K562 (cell line): Measurements from ENCODE around the gene ASB4. TPM values are rescaled to one million over a fixed set of nuclear protein-coding genes. Genes with fewer than 3 reads are reported as not detected.

Source experiments
- ATAC-seq: fragments of 200-7000 bp; cut with Tn5 transposase; 3 replicates; pipeline ENCODE4 v1.9.1; 2020; ENCODE audit warnings: moderate library complexity
- BruUV-seq: library from RNA; stranded (reverse); fragments of 400-500 nt; replicated peaks from 2 replicates; lab custom pipeline; 2021; lab: Mats Ljungman, UMichigan
- CTCF ChIA-PET: fragments of 300-600 bp; formaldehyde crosslinking; extraction: SDS; loops from one replicate; lab custom pipeline; 2021; ENCODE audit warnings: low intra/inter-chr PET ratio; lab: Yijun Ruan, JAX
- POLR2A ChIA-PET: fragments of 300-600, 350-650 bp; sonication (Branson Sonifier 250); formaldehyde crosslinking; extraction: SDS; loops from one replicate; lab custom pipeline; 2021; ENCODE audit warnings: antibody characterized with exemption, inconsistent platforms; lab: Yijun Ruan, JAX
- DNase-seq, 4 experiments: peaks; one replicate each; pipeline versions ENCODE4 v3.0.0 to v3.0.0-alpha.2; 2011 to 2018; ENCODE audit warnings: low spot score in 3 of 4, mixed read lengths in 3 of 4; ENCODE audit errors: extremely low read depth in 1 of 4
- FAIRE-seq: peaks from 2 replicates; lab custom pipeline; 2011; peaks lifted over from hg19 to GRCh38; lab: Jason Lieb, UNC
- H2AFZ ChIP-seq: 2 replicates; pipeline ENCODE4 v1.6.0; 2011; ENCODE audit warnings: low read depth, low read length, control low read depth, inconsistent platforms
- H3K27ac ChIP-seq: fragments of 200-600 bp; 3 replicates; pipeline ENCODE4 v1.8.0; 2011; ENCODE audit warnings: low read depth, mild to moderate bottlenecking, control low read depth, inconsistent platforms, low read length, moderate library complexity, mixed read lengths; ENCODE audit errors: extremely low read depth
- H3K27me3 ChIP-seq, 2 experiments: fragments of 300-600 bp in 1 of 2; 2 replicates in 1 of 2; 3 replicates in 1 of 2; pipeline versions ENCODE4 v1.6.0 to v1.8.0; 2011; ENCODE audit warnings: inconsistent platforms in 2 of 2, low read length in 2 of 2, mild to moderate bottlenecking in 1 of 2, mixed read lengths in 1 of 2, moderate library complexity in 1 of 2; ENCODE audit not compliant: control insufficient read depth in 2 of 2, insufficient read depth in 2 of 2
- H3K36me3 ChIP-seq: fragments of 300-600 bp; 3 replicates; pipeline ENCODE4 v1.8.0; 2011; ENCODE audit warnings: mild to moderate bottlenecking, low read length, inconsistent platforms; ENCODE audit not compliant: control insufficient read depth, insufficient read depth
- H3K4me1 ChIP-seq, 2 experiments: fragments of 200-600 bp in 1 of 2; replicated peaks in 1 of 2; 2 replicates in 1 of 2; 3 replicates in 1 of 2; pipeline versions ENCODE4 v1.5.1 to v1.8.0; 2011; ENCODE audit warnings: inconsistent platforms in 2 of 2, low read length in 2 of 2, mild to moderate bottlenecking in 1 of 2, mixed read lengths in 1 of 2, moderate library complexity in 1 of 2; ENCODE audit not compliant: control insufficient read depth in 2 of 2, insufficient read depth in 2 of 2
- H3K4me2 ChIP-seq: 2 replicates; pipeline ENCODE4 v1.6.1; 2011; ENCODE audit warnings: low read length, control low read depth, inconsistent platforms, mixed read lengths; ENCODE audit not compliant: insufficient read depth
- H3K4me3 ChIP-seq: fragments of 200-600 bp; sonication (generic), shearing (Covaris generic); 2 replicates; pipeline ENCODE4 v1.5.1; 2016; ENCODE audit warnings: control low read depth, inconsistent platforms
- H3K79me2 ChIP-seq: fragments of 200-600 bp; 3 replicates; pipeline ENCODE4 v1.8.0; 2011; ENCODE audit warnings: low read length, inconsistent platforms; ENCODE audit not compliant: control insufficient read depth, insufficient read depth
- H3K9ac ChIP-seq, 2 experiments: 2 replicates each; pipeline versions ENCODE4 v1.6.0 to v1.6.1; 2011; ENCODE audit warnings: low read depth in 2 of 2, low read length in 2 of 2, control low read depth in 1 of 2, inconsistent platforms in 1 of 2, mild to moderate bottlenecking in 1 of 2, mixed read lengths in 1 of 2; ENCODE audit not compliant: insufficient read depth in 1 of 2
- H3K9me1 ChIP-seq: one replicate; pipeline ENCODE4 v1.6.0; 2011; ENCODE audit warnings: inconsistent platforms, mild to moderate bottlenecking, low read length, moderate library complexity; ENCODE audit not compliant: control insufficient read depth, insufficient read depth
- H3K9me3 ChIP-seq: replicated peaks from 2 replicates; pipeline ENCODE4 v1.5.1; 2011; ENCODE audit warnings: low read depth, low read length, inconsistent platforms; ENCODE audit not compliant: control insufficient read depth, insufficient read depth
- H4K20me1 ChIP-seq: replicated peaks from 2 replicates; pipeline ENCODE4 v1.6.1; 2011; ENCODE audit warnings: low read length, inconsistent platforms, mixed read lengths; ENCODE audit not compliant: control insufficient read depth, insufficient read depth
- ADNP ChIP-seq: fragments of 200-800 bp; sonication (Bioruptor generic); IDR thresholded peaks from 2 replicates; pipeline ENCODE4 v1.6.1; 2016; ENCODE audit warnings: missing genetic modification characterization, missing compliant biosample characterization
- BDP1 ChIP-seq: IDR thresholded peaks from 3 replicates; pipeline ENCODE4 v1.6.1; 2011; ENCODE audit not compliant: insufficient read length, insufficient read depth
- DIDO1 ChIP-seq: fragments of 450-650 bp; IDR thresholded peaks from 2 replicates; pipeline ENCODE4 v1.6.1; 2016; ENCODE audit warnings: low read depth, missing biosample characterization, missing genetic modification characterization
- E2F8 ChIP-seq: fragments of 450-650 bp; IDR thresholded peaks from 2 replicates; pipeline ENCODE4 v1.7.1; 2018; ENCODE audit warnings: mild to moderate bottlenecking, low read depth; ENCODE audit not compliant: partially characterized antibody
- KLF16 ChIP-seq: IDR thresholded peaks from 2 replicates; pipeline ENCODE4 v1.6.1; 2016; ENCODE audit warnings: antibody characterized with exemption
- MTA3 ChIP-seq: fragments of 450-650 bp; formaldehyde crosslinking; IDR thresholded peaks from 2 replicates; pipeline ENCODE4 v1.6.1; 2017; ENCODE audit warnings: mild to moderate bottlenecking, borderline replicate concordance
- MYC ChIP-seq, 2 experiments: fragments of 250-450 bp in 1 of 2; sonication (Bioruptor Pico) in 1 of 2; IDR thresholded peaks; 2 replicates each; pipeline versions ENCODE4 v1.5.1 to v1.6.1; 2012 to 2021; ENCODE audit warnings: low read depth in 2 of 2, borderline replicate concordance in 1 of 2, improper control_type of control experiment in 1 of 2, low read length in 1 of 2, mild to moderate bottlenecking in 1 of 2, moderate library complexity in 1 of 2
- NEUROD1 ChIP-seq: fragments of 150-350 bp; IDR thresholded peaks from 2 replicates; pipeline ENCODE4 v1.6.1; 2014; ENCODE audit warnings: borderline replicate concordance, low read length, low read depth; ENCODE audit not compliant: partially characterized antibody
- NFATC3 ChIP-seq: fragments of 450-650 bp; IDR thresholded peaks from 2 replicates; pipeline ENCODE4 v1.6.1; 2017; ENCODE audit warnings: mild to moderate bottlenecking
- NFRKB ChIP-seq: fragments of 450-650 bp; IDR thresholded peaks from 2 replicates; pipeline ENCODE4 v1.6.1; 2016; ENCODE audit warnings: low read depth
- PRMT5 ChIP-seq: sonication (generic); formaldehyde crosslinking; IDR thresholded peaks from 2 replicates; pipeline ENCODE4 v1.5.0; 2020; ENCODE audit warnings: missing genetic modification reagents
- XRCC5 ChIP-seq: fragments of 200-400 bp; formaldehyde crosslinking; IDR thresholded peaks from 2 replicates; pipeline ENCODE4 v1.6.1; 2017; ENCODE audit warnings: low read depth, mild to moderate bottlenecking, low read length
- ZNF280A ChIP-seq: fragments of 450-650 bp; IDR thresholded peaks from 2 replicates; pipeline ENCODE4 v1.6.1; 2018; ENCODE audit warnings: mild to moderate bottlenecking, low read depth; ENCODE audit not compliant: partially characterized antibody
- ZNF282 ChIP-seq: sonication (generic); formaldehyde crosslinking; IDR thresholded peaks from 2 replicates; pipeline ENCODE4 v1.8.1; 2023; ENCODE audit warnings: missing genetic modification reagents
- ZNF3 ChIP-seq: fragments of 250-450 bp; sonication (Bioruptor Pico); IDR thresholded peaks from 2 replicates; pipeline ENCODE4 v1.5.0; 2021; ENCODE audit warnings: mild to moderate bottlenecking, moderate library complexity
- ZNF444 ChIP-seq: fragments of 250-450 bp; sonication (Bioruptor Pico); IDR thresholded peaks from 2 replicates; pipeline ENCODE4 v1.4.0; 2020; ENCODE audit warnings: mild to moderate bottlenecking, moderate library complexity
- ZNF76 ChIP-seq: fragments of 250-450 bp; sonication (Bioruptor Pico); IDR thresholded peaks from 2 replicates; pipeline ENCODE4 v1.4.0; 2020; ENCODE audit warnings: mild to moderate bottlenecking, moderate library complexity, borderline replicate concordance
- WGBS: fragments of 100-300 bp; shearing (Covaris generic); methylation state at CpG from one replicate; pipeline ENCODE4 v1.1.6; 2016; ENCODE audit warnings: low coverage, mixed read lengths; ENCODE audit not compliant: insufficient coverage; ENCODE audit errors: missing lambda C conversion rate; 5-methylcytosine and 5-hydroxymethylcytosine counted together
- in situ Hi-C: fragments of 300-500 bp; cut with MboI; formaldehyde crosslinking; loops from 4 replicates; pipeline ENCODE4 v1.15.0; 2018; ENCODE audit warnings: inconsistent platforms, mixed read lengths
- intact Hi-C: fragments of 100-400 bp; cut with micrococcal nuclease; formaldehyde crosslinking; loops from 2 replicates; pipeline ENCODE4 v1.14.2; 2022
- polyA plus RNA-seq, 8 experiments: library from polyadenylated mRNA; depleted of rRNA in 4 of 8; stranded (reverse) in 5 of 8; unstranded in 3 of 8; fragments of >200 nt; fragmentation: Nextera tagmentation in 2 of 8; fragmentation: Illumina TruSeq in 1 of 8; extraction: Ambion mirVana in 2 of 8; extraction: Trizol in 1 of 8; gene quantifications; 2 replicates each; pipeline versions ENCODE4 v1.2.1 to v1.2.3, GENCODE V29; 2011 to 2014; ENCODE audit warnings: inconsistent platforms in 1 of 8, missing spikeins in 1 of 8
- total RNA-seq, 7 experiments: library from RNA; depleted of rRNA in 6 of 7; stranded (reverse); fragments of >200 nt in 6 of 7; fragmentation: Illumina TruSeq in 2 of 7; extraction: Trizol in 2 of 7; gene quantifications; 2 replicates each; pipeline versions ENCODE4 v1.2.1 to v1.2.3, GENCODE V29; 2011 to 2021; ENCODE audit warnings: low replicate concordance in 1 of 7

The ASB4 gene
- total and polyA plus RNA-seq, 9 of the 15 experiments (the other 6 are each of a cell fraction or from before 2014, with no cell fraction given), result 0.03 to 0.07 TPM; not detected in 7

GRCh38 chr7:95545673-95546072 is 59.9 kb downstream of the ASB4 start:
- no peak for TF ChIP-seq KLF16
- TF ChIP-seq DIDO1 (tag), result no peak
- no peak for TF ChIP-seq MTA3
- no peak for TF ChIP-seq XRCC5
- TF ChIP-seq PRMT5 (CRISPR knock-in tag), result no peak
- no peak for TF ChIP-seq ZNF3 (CRISPR knock-in tag)
- TF ChIP-seq NEUROD1, result no peak
- TF ChIP-seq NFATC3, result no peak
- TF ChIP-seq MYC (IDR thresholded peaks at IDR 0.05; ENCODE audit: low read depth, low read length), result no peak
- TF ChIP-seq MYC (CRISPR knock-in tag; IDR thresholded peaks at IDR 0.05; ENCODE audit: borderline replicate concordance, low read depth), result no peak
- TF ChIP-seq ADNP (tag), result no peak
- TF ChIP-seq ZNF282, result no peak
- TF ChIP-seq ZNF444, result no peak
- no peak for TF ChIP-seq E2F8
- no peak for TF ChIP-seq ZNF76
- no peak for TF ChIP-seq BDP1
- no peak for TF ChIP-seq NFRKB
- TF ChIP-seq ZNF280A, result no peak
- Histone ChIP-seq H3K4me3 (no peak overlapping the region), H3K79me2 (no peaks in the 10 kb centered on the region), H3K27me3 (no peaks in the 10 kb centered on the region; a peak in 2 of 5 replicates), H3K4me2 (no peak overlapping the region), H3K9me1 (no peaks in the 10 kb centered on the region), H3K27ac (no peak overlapping the region), H3K9me3 (no peaks in the 10 kb centered on the region), H4K20me1 (no peaks in the 10 kb centered on the region), H3K9ac (no peak overlapping the region), H2AFZ (no peak overlapping the region), H3K36me3 (no peaks in the 10 kb centered on the region), H3K4me1 (0 out of 5 replicates have a peak, but pooled peaks cover 0 to 6% of the 10 kb centered on the region in 2 experiments)
- in situ Hi-C loops, result no loop called here
- intact Hi-C loops, result loop anchor here (1.0 kb wide), 1 partner anchor 139 kb away; no protein-coding TSS in a partner anchor
- FAIRE-seq (no peak), ATAC-seq (no peak), DNase-seq (no peak)
- BruUV-seq, result no TSS peak
- POLR2A ChIA-PET, result no interaction called here
- 0% methylated on average over 1 of the region's 1 CpG for WGBS
- CTCF ChIA-PET, result interaction anchor here (1.5 kb wide), 1 partner anchor 142 kb away, joined by 12 read pairs; no protein-coding TSS in a partner anchor
